Measurements from ENCODE around the gene OSMR.

- no peak for TF ChIP-seq CTCF (conservative IDR thresholded peaks at IDR 0.05; ENCODE audit: low read depth, low read length)
- TF ChIP-seq EZH2 (IDR thresholded peaks at IDR 0.05; ENCODE audit: borderline replicate concordance, low read depth, low read length, poor library complexity, severe bottlenecking) = no peak
These were observed 38.0 kb downstream of the OSMR start for GRCh38 chr5:38883842-38884241.

Measured in A673 (cell line).